Stimulated activated CD8-positive, alpha-beta memory T cell treated with anti-CD3 and anti-CD28 coated beads, Interleukin-4, amount 100 ng/mL, for 24 hours (primary cell): ENCODE measurements around the gene STING1.

Experiments
- DNase-seq: peaks from one replicate; pipeline ENCODE4 v3.0.0-alpha.2; 2020; ENCODE audit warnings: low read depth

STING1 gene

GRCh38 chr5:139468421-139468931, 14.1 kb downstream of the STING1 start:
- no peak for DNase-seq

- DNase-seq, result no peak
Measured at GRCh38 chr5:139462586-139463276, 19.8 kb downstream of the STING1 start, which contains the start of gene ECSCR. ECSCR (minus strand) TSS chr5:139462743; CDS start chr5:139462670, 73 bp downstream.

- DNase-seq, result no peak
Measured at GRCh38 chr5:139461698-139462097, 20.9 kb downstream of the STING1 start.

GRCh38 chr5:139461176-139461575, 21.4 kb downstream of the STING1 start:
- no peak for DNase-seq

- no peak for DNase-seq
Measured at GRCh38 chr5:139460455-139460854, 22.1 kb downstream of the STING1 start.

- no peak for DNase-seq
Measured at GRCh38 chr5:139459451-139459934, 23.1 kb downstream of the STING1 start.

GRCh38 chr5:139458580-139459407, 23.8 kb downstream of the STING1 start:
- DNase-seq, result peak; percentile 59

- DNase-seq, result no peak
Measured at GRCh38 chr5:139457653-139458306, 24.8 kb downstream of the STING1 start.

GRCh38 chr5:139457241-139457640, 25.3 kb downstream of the STING1 start:
- DNase-seq, result no peak

- DNase-seq, result no peak
Measured at GRCh38 chr5:139456776-139457175, 25.8 kb downstream of the STING1 start.

- no peak for DNase-seq
Measured at GRCh38 chr5:139454568-139455290, 27.8 kb downstream of the STING1 start.

GRCh38 chr5:139453683-139454567, 28.6 kb downstream of the STING1 start:
- no peak for DNase-seq

GRCh38 chr5:139451878-139452660, 30.5 kb downstream of the STING1 start:
- DNase-seq, result no peak

- DNase-seq, result no peak
Measured at GRCh38 chr5:139451176-139451575, 31.4 kb downstream of the STING1 start.

GRCh38 chr5:139446956-139447779, 35.4 kb downstream of the STING1 start:
- DNase-seq, result no peak

GRCh38 chr5:139445325-139446170, 37.0 kb downstream of the STING1 start:
- no peak for DNase-seq

GRCh38 chr5:139443831-139444453, 38.6 kb downstream of the STING1 start:
- no peak for DNase-seq
